GM12874 (cell line): Measurements from ENCODE around the gene LHX5.

ENCODE experiments used
- CTCF ChIP-seq: IDR thresholded peaks from 2 replicates; pipeline ENCODE4 v1.5.1; 2011; ENCODE audit warnings: low read depth, mild to moderate bottlenecking, control low read depth, low read length, moderate library complexity; ENCODE audit not compliant: insufficient read depth

Gene LHX5

DNA sequence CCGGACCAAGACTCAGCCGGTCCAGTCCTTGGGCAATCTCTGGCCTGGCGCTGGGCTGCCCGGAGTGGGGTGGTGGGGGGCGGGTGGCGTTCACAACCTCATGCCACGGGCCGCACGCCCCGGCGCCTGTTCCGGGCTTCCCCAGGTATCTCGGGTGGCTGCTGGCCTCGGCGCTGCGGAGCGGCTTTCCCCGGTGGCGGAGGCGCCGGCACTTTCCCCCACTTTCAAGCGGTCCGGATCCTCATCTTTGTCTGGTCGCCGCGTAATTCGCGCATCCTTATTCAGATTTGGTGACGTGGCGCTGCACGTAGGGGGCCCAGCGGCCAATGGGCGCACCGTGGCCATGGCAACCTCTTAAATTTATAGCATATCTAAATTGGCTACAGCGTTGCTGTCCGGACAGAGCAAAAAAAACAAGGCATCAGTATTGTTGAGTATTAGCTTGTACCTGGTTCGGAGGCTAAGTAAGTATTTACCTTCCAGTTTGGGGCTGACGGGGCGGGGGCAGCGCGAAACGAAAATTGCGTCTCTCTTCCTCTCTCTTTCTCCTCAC is at the start of gene LHX5:
Gene LHX5, minus strand, starts transcription at position 253 of the 553 bp plus-strand sequence. CDS start 373 bp downstream, outside the sequence.
- TF ChIP-seq CTCF, result no peak

DNA sequence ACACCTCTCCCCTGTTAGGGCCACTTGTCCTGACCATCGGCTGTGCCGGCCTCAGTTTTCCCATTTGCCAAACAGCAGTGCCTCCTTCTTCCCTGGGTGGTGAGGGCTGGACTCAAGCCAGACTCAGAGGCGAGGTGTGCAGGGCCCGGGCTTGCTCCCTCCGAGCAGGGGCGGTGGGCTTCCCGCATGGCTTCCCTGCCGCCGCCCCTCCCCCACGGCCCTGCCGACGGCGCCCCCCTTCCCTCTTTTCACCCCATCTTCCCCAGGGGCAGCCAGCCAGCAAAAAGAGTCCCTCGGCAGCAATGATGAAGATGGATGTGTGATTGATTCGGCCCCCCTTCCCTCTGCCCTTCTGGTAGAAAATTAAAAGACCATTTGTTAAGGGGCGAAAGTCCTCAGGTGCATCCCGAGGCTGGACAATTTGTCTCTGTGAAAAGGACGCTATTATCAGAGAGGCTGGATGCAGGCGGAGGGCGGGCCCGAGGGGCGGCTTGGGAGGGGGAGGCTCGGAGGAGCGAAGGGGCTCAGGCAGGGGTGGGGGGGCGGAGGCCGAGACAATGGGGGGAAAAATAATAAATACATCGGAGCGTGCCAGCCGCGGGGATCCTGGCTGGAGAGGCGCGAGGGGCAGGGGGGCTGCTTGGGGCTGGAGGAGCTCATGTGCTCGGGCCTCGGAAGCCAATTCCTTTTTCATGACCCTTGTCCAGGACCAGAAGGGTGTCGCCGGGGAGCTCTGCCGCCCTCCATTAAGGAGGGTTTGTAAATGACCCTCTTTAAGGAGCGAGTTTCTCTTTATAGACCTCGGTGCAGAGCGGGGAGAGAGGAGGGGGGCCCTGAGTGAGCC is 48.0 kb upstream of the LHX5 start:
- TF ChIP-seq CTCF, result no peak

- no peak for TF ChIP-seq CTCF
Observed at GRCh38 chr12:113515082-113515856, 43.6 kb upstream of the LHX5 start.

DNA sequence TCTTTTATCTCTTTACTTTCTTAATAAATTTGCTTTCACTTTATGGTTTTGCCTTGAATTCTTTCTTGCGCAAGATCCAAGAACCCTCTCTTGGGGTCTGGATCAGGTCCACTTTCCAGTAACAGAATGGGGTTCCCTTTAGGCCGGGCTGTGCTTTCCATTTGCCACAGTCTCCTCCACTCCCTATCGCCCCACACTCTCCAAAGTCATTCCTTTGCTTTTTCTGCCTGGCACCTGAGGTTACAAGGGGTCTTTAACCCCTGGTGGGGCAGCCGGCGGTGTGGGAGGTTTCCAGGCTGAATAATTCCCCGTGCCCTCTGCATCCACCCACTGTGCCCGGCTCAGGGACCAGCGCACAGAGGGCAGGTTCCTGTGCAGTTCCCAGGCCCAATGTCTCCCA is 42.9 kb upstream of the LHX5 start:
- no peak for TF ChIP-seq CTCF

- no peak for TF ChIP-seq CTCF
Observed at GRCh38 chr12:113512568-113512967, 40.9 kb upstream of the LHX5 start.

DNA sequence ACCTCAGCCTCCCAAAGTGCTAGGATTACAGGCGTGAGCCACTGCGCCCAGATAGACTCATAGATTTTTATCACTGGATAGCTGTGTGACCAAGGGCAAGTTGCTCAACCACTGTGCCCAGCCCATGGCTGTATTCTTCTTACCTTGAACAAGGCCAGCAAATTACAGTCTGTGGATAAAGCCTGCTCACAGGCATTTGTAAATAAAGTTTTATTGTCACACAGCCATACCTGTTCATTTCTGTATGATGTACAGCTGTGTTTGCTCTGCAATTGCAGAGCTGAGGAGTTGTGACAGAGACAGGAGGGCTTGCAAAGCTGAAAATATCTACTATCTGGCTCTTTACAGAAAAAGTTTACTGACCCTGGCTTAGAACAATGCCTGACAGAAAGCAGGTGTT is 35.2 kb upstream of the LHX5 start:
- TF ChIP-seq CTCF, result no peak

- TF ChIP-seq CTCF, result no peak
Observed at GRCh38 chr12:113505941-113506340, 34.3 kb upstream of the LHX5 start.
